ENCODE data around the gene CARMIL3. TPM values are rescaled to one million over a fixed set of nuclear protein-coding genes. Genes with fewer than 3 reads are reported as not detected.
"Not testable (repeated sequence)": the region's sequence is repeated elsewhere in the genome, so short reads cannot be mapped to it uniquely, and the experiment has no call there.

CARMIL3 gene, protein sequence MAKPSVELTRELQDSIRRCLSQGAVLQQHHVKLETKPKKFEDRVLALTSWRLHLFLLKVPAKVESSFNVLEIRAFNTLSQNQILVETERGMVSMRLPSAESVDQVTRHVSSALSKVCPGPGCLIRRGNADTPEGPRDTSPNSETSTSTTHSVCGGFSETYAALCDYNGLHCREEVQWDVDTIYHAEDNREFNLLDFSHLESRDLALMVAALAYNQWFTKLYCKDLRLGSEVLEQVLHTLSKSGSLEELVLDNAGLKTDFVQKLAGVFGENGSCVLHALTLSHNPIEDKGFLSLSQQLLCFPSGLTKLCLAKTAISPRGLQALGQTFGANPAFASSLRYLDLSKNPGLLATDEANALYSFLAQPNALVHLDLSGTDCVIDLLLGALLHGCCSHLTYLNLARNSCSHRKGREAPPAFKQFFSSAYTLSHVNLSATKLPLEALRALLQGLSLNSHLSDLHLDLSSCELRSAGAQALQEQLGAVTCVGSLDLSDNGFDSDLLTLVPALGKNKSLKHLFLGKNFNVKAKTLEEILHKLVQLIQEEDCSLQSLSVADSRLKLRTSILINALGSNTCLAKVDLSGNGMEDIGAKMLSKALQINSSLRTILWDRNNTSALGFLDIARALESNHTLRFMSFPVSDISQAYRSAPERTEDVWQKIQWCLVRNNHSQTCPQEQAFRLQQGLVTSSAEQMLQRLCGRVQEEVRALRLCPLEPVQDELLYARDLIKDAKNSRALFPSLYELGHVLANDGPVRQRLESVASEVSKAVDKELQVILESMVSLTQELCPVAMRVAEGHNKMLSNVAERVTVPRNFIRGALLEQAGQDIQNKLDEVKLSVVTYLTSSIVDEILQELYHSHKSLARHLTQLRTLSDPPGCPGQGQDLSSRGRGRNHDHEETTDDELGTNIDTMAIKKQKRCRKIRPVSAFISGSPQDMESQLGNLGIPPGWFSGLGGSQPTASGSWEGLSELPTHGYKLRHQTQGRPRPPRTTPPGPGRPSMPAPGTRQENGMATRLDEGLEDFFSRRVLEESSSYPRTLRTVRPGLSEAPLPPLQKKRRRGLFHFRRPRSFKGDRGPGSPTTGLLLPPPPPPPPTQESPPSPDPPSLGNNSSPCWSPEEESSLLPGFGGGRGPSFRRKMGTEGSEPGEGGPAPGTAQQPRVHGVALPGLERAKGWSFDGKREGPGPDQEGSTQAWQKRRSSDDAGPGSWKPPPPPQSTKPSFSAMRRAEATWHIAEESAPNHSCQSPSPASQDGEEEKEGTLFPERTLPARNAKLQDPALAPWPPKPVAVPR (N-terminal part only)
- polyA plus RNA-seq (ENCODE audit: insufficient read depth in 1 of 5, insufficient read length in 5 of 5, low replicate concordance in 1 of 5): 1 to 10 TPM in 3 of 5 donors, under 1 TPM in 2; 0.72 to 1.7 (median 1.1) TPM
- long read RNA-seq, donor 1: 0 reads
- long read RNA-seq, donor 2, partial matches to known transcripts: 5 of 5 reads
- long read RNA-seq, donor 2, other reads (novel, unspliced or antisense): 0 of 5 reads
- long read RNA-seq, donor 3: 0 reads
- long read RNA-seq, donor 4: 0 reads
- long read RNA-seq, donor 5: 0 reads
- long read RNA-seq, donor 6: 0 reads
- long read RNA-seq, donor 7: 0 reads
- long read RNA-seq, donor 8: 0 reads

- DNase-seq: peak; percentile 42 to 65
Observed at GRCh38 chr14:24051789-24052655, at the start of gene CARMIL3. TSS of gene CARMIL3 (plus strand) at chr14:24052009. CDS start at chr14:24052154, 145 bp downstream.

DNA sequence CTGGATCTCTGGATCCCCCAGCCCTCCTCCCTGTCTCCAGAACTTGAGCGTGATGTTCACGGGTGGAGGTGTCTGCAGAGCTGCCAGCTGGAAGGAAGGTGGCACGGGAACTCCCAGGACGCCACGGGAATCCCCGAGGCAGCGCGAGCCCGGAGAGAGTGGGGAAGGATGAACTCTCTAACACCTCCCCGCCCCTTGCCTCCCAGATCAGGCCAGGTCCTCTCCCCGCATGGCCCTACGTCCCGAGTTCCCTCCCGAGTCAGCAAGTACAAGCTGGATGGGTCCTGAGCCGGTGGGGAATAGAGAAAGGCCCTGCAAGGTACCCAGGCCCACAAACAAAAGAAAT is 45.4 kb upstream of the CARMIL3 start:
- DNase-seq: not testable (repeated sequence)

GRCh38 chr14:24006817-24007652 is 44.8 kb upstream of the CARMIL3 start:
- peak in 1 of 2 donors; percentile 42 for DNase-seq

GRCh38 chr14:24011051-24011450 is 40.8 kb upstream of the CARMIL3 start:
- no peak for DNase-seq

GRCh38 chr14:24012726-24013273 is 39.0 kb upstream of the CARMIL3 start:
- not testable (repeated sequence) for DNase-seq

DNA sequence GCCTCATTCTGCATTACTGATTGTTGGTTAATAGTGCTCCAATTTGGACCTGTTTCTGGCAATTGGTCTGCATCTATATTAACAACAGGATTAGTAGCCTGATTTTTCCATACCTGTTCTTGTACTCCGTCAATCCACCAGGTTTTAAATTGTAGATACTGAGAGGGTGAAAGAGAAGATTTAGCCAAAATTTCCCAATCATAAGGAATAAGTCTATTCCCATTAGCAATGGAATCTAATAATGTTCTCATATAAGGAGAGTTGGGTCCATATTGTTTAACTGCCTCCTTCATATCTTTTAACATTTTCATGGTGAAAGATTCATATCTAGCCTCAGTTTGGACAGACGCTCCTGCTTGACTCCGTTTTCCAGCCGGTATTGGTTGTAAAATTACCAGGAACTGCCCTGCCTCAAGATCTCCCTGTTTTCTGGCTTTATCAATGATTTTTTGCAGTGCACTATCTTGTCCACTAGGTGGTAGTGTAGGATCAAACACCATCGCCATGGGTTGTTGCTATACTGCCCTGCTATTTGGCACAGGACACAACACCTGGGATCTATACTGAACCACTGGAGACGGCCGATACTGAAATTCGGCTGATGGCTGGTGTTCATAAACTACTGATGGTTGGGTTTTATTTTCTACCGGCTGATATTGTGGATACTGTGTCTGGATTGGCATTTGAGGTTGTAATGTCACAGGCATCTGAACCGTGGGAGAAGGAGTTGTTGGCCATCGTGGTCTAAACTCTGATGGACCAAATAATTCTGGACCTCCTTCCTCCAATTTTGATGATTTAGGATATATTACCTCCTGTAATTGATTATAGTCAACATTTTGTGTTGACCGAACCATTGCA is 37.9 kb upstream of the CARMIL3 start:
- DNase-seq: peak in 1 of 2 donors; percentile 49

DNA sequence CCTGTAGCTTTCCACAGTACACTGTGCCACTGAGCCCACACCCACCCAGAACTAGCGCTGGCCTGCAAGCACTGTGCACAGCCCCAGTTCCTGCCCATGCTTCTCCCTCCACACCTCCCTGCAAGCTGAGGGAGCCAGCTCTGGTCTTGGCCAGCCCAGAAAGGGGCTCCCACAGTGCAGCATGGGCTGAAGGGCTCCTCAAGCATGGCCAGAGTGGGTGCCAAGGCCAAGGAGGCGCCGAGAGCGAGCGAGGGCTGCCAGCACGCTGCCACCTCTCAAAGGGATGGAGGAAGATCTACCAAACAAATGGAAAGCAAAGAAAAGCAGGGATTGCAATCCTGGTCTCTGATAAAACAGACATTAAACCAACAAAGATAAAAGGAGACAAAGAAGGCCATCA is 36.1 kb upstream of the CARMIL3 start:
- DNase-seq: not testable (repeated sequence)

GRCh38 chr14:24018978-24019377 is 32.8 kb upstream of the CARMIL3 start:
- DNase-seq: not testable (repeated sequence)

GRCh38 chr14:24019944-24020343 is 31.9 kb upstream of the CARMIL3 start:
- not testable (repeated sequence) for DNase-seq

GRCh38 chr14:24020520-24020919 is 31.3 kb upstream of the CARMIL3 start:
- DNase-seq: not testable (repeated sequence)

- DNase-seq: not testable (repeated sequence)
Observed at GRCh38 chr14:24024939-24025418, 26.8 kb upstream of the CARMIL3 start.

DNA sequence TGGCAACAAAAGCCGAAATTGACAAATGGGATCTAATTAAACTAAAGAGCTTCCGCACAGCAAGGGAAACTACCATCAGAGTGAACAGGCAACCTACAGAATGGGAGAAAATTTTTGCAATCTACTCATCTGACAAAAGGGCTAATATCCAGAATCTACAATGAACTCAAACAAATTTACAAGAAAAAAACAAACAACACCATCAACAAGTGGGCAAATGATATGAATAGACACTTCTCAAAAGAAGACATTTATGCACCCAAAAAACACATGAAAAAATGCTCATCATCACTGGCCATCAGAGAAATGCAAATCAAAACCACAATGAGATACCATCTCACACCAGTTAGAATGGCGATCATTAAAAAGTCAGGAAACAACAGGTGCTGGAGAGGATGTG is 22.1 kb upstream of the CARMIL3 start:
- DNase-seq: not testable (repeated sequence)

GRCh38 chr14:24031331-24031730 is 20.5 kb upstream of the CARMIL3 start:
- not testable (repeated sequence) for DNase-seq

- no peak for DNase-seq
Observed at GRCh38 chr14:24032727-24033418, 18.9 kb upstream of the CARMIL3 start.

DNA sequence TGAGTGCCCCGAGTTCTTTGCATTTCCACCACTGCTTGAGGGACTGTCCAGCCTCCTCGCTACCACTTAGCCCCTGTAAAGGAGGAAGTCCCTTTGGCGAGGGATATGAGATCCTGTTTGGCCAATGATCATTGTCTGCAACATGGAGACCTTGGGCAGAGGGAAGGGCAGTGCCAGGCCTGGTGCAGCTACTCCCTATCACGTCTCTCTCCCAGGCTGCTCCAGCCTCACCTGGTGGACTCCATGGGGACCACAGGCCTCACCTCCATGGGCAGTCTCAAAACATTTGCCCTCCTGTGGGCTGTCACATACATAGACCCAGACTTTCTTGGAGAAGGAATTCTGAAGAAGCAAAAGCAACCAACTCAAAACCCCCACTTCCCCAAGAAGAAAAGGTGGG is 16.0 kb upstream of the CARMIL3 start:
- DNase-seq: not testable (repeated sequence)

DNA sequence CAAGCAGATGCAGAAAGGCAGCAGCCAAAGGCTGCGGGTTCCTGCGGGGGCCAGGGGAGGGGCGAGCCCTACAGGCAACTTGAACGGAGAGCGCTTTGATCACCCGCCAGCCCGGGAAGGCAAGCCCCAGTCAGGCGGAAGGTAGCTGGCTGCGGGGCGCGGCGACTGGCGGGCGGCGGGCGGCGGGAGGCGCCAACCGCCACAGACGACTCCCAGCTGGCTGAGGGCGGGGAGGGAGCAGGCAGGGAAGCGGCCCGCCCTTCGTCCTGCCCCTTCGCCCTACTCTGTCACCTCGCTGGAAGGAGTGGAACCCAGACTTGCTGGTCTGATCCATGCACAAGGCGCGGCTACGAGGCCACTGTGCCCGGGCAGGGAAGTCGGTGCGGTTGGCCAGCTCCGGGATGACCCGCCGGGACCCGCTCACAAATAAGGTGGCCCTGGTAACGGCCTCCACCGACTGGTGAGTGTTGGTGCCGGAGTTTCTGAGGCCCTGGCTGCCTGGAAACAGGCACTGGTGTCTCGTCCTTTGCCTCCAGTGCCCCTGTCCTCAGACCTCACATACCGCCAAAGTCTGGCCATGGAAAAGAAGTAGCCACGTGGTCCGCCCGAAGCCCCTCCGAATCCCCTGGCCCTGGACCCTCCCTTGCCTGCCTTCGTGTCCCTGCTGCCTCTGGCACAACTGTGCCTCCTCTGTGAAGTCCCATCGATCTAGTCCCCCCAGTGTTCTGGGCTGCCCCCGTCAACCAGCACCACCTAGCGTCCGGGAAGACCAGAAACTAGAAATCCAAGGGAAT is 15.4 kb upstream of the CARMIL3 start:
- peak; percentile 69 to 74 for DNase-seq
